Activated T-cell treated with anti-CD3 and anti-CD28 coated beads for 4 hours (primary cell): ENCODE data around the gene GPRIN1.
"Not testable (repeated sequence)": the region's sequence is repeated elsewhere in the genome, so short reads cannot be mapped to it uniquely, and the experiment has no call there.

Experiments used
- DNase-seq: peaks from one replicate; pipeline ENCODE4 v3.0.0-alpha.2; 2020

GPRIN1 gene

DNA sequence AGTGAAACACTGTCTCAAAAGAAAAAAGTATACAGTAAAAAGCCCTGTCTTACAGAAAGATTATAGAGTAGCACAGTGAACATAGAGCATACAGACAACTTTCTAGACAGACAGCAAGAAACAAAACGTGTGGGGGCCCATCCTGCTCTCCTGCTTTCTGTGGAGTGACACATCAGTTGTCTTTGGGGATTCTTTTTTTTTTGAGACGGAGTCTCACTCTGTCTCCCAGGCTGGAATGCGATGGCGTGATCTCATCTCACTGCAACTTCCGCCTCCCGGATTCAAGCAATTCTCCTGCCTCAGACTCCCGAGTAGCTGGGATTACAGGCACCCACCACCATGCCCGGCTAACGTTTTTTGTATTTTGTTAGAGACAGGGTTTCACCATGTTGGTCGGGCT lies 46.0 kb downstream of the GPRIN1 start:
- DNase-seq: no peak

DNA sequence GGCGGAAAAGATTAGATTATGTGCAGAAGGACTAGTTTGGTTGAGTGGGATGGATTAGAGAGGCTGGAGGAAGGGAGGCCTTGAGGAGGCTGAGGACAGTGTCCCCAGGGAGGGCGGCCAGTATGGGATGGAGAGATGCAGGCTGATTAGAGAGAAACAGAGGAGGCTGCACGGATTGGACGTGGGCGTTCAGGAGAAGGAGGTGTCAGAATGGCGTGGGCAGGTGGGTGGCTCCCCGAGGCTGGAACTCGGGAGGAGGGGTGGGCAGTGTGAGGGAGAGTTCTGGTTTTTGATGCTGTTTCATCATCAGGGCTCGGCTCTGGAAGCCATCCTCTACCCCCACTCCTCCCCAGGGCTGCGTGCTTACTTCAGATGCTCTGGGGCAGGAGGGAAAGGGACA lies 47.8 kb downstream of the GPRIN1 start:
- DNase-seq: no peak

DNA sequence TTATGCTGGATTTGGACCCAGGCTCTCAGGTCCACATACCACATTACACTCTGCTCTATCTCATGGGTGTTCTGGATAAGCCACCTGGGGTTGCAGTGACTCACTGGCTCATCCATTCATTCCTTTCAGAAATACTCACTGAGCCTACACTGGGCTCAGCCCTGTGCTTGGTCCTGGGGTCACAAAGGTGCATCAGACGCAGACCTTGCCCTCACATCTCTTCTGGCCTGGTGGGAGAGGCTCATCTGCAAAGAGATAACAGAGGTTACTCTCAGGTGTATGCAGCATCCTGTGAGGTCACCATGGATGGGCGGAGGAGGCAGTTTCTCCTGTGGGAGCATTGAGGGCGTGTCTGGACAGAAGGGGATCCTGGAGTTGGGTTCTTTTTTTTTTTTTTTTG lies 48.7 kb downstream of the GPRIN1 start:
- DNase-seq: no peak

DNA sequence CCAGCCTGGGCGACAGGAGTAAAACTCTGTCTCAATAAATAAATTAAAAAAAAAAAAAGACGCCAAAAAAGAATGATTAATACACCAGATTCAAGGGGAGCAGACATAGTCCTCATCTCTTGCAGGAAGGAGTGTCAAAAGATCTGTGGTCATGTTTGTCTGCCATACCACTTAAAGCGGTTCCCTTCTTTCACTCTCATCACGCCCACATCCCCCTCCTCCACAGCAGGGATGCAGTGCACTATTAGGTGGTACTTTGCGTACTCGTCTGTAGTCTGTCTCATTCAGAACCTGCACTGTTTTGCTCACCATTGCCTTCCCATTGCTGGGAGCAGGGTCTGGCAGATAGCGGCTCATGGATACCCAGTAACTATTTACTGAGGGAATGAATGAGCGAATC lies 49.6 kb downstream of the GPRIN1 start:
- no peak for DNase-seq

DNA sequence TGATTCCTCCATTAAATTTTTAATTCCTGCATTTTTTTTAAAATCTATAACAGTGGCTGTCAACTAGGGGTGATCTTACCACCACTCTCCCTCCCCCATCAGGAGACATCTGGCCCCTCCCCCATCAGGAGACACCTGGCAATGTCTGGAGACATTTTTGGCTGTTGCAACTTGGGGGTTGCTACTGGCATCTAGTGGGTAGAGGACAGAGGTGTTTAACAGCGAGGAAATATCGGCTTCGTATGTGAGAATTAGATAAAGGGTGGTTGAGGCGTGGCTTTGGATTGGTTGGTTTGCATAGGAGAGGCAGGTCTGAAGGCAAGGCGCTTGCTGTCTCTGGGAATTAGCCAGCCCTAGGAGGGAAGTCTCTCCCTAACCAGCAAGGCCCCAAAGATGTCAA lies 50.3 kb downstream of the GPRIN1 start:
- DNase-seq: no peak

DNA sequence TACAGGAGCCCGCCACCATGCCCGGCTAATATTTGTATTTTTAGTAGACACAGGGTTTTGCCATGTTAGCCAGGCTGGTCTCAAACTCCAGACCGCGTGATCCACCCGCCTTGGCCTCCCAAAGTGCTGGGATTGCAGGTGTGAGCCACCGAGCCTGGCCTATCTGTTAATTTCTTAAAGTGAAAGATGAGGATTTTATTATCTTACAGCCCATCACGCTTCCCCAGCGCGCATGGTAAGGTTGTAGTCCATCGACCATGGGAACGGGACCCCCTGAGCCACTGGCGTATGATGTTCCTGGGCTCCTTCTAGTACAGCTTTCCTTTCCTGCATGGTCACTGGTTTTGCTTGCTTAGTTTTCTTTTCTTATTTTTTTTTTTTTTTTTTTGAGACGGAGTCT lies 52.1 kb downstream of the GPRIN1 start:
- no peak for DNase-seq

DNA sequence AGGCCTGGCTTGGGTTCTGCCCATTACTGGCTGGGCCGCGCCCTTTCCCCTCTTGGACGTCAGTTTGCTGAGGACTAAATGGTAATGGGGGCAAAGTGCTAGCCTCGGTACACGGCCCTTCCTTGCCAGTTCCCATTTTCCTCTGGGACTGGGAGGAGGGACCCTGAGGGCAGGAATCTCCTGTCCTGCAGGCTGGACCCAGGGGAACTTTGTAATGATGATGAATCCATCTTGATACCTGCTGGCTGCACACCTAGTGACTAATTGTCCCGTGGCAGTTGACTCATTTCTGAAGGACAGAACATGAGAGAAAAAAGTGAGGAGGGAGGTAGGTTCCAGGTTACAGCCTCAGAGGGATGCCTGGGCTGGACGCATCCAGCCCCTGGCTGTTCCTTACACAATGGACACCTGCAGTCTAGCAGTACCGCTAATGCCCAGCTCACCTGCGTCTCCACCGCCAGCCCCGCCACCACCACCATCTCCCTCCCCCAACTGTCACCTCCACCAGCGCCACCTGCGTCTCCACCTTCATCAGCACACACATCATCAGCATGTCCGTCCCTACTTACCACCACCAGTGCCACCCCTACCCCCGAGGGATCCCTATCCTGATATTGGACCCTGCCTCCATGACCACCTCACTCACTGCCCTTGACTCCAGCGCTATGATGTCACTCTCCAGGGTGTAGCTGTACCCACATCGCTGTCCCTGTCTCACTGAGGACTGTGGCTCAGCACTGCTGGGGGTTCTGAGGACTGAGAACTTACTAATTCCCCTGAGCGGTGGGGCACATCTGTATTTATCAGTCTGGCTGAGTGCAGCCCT lies 56.5 kb downstream of the GPRIN1 start:
- DNase-seq: no peak

DNA sequence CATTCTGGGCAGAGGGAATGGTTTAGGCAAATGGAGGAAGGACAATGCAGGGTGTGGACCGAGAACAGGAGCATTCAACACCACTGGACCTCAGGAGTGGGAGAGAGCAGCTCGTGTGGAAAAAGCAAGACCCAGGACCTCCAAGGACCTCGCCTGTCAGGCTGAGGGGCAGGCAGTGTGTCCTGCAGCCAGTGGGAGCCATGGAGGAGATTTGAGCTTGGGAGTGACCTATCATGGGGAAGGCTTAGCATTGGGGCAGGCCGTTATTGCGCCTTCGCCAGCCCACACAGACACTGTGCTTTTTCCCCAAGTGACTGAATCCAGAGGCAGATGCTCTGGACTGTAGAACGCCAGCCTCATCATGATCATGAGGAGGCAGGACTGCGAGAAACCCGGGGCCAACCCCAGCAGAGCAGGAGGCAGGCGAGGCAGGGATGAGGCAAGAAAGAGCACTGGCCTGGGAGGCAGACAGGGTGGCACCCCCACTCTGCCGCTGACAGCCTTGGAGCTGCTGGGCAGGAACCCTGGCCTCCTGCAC lies 57.6 kb downstream of the GPRIN1 start:
- DNase-seq: no peak

DNA sequence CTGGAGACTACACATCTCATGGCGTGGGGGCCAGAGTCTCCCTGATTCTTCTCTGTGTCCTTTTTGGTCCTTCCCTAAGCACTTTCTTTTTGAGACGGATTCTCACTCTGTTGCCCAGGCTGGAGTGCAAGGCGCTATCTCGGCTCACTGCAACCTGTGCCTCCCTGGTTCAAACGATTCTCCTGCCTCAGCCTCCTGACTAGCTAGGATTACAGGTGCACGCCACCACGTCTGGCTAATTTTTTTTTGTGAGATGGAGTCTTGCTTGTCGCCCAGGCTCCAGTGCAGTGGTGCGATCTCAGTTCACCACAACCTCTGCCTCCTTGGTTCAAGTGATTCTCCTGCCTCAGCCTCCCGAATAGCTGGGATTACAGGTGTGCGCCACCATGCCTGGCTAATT lies 59.0 kb downstream of the GPRIN1 start:
- not testable (repeated sequence) for DNase-seq

DNA sequence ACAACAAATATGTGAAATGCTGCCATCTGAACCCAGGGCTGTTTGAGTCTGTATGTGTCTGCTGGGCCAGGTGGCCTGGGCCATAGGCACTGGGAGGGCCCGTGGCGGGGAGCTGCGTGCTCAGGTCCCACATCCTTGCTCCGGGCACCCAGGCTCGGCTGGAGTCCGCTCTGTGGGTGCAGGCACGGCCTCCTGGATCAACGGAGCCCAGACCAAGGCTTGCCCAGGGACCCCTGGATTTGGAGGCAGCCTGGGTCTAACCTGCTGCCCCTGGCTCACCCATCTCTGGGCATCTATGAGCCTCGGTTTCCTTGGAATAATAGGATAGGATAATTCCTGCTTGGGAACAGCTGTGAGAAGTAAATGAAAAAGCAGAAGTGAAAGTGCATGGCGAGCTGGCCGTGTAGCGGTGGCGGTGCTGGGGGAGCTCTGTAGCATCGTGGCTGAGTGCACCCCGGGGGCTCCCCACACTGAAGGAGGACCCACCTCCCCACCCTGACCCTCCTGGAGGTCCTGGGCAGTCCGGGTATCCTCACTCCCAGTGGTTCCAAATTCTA lies 59.6 kb downstream of the GPRIN1 start:
- no peak for DNase-seq

DNA sequence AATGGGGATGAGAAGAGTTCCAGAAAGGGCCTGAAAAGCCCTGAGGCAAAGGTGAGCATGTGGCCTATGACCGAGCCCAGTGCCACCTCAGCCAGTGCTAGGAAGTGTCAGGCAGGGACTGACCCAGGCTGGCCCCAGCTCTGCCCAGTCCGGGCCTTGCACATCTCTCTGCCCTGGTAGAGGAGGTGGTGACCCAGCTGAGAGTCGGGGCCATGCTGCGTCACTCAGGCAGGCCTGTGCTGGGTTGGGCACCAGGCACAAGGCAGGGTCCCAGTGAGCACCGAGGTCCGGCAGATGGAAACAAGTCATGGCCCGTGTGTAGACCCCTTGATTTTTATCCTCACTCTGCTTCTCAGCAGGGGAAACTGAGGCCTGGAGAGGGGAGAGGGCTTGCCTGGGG lies 60.1 kb downstream of the GPRIN1 start:
- DNase-seq: no peak

DNA sequence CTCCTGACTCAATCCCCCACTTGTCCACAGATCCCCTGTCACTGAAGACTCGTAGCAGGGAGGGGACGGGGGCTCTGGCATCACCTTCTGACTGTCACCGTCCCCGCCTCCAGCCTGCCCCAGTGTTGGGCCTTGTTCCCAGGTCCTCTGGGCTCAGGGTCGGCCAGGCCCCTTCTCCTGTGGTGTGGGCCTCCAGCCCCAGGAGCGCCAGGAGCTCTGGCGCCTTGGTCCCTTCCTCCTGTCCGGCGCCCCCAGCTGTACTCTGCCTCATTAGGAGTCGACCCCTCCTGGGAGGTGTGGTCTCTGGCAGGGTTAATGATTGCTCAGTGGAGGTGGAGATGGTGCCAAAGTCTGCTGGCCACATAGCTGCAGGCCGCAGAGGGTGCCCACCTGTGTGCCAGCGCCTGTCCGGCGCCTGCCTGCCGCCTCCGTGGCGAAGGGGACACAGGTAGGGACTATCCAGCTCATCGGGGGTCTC lies 61.0 kb downstream of the GPRIN1 start, which contains the start of gene CDHR2:
CDHR2 (plus strand) TSS at position 376 of the 478 bp plus-strand sequence. CDS start 16,011 bp downstream, outside the sequence.
- DNase-seq: no peak

DNA sequence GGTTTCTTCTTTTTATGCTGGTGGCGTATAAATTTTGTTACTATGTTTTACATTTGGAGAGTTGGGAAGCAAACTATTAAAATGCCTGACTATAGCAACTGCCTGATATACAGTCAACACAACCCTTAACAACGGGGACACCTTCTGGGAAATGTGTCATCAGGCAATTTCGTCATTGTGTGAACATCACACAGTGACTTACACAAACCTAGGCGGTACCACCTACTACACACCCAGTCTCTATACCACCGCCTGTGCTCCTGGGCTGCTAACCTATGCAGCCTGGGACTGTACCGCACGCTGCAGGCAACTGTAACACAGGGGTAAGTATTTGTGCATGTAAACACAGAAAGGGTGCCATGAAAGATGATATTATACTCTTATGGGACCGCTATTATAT lies 62.2 kb downstream of the GPRIN1 start:
- no peak for DNase-seq
